ENCODE results near the gene SLC8B1.

SLC8B1 gene

GRCh38 chr12:113267621-113268020 lies 67.3 kb downstream of the SLC8B1 start:
- DNase-seq: no peak

- DNase-seq: no peak
These were observed 68.6 kb downstream of the SLC8B1 start for GRCh38 chr12:113266106-113266895.

- DNase-seq: no peak
These were observed 71.4 kb downstream of the SLC8B1 start for GRCh38 chr12:113263431-113263963.

GRCh38 chr12:113262710-113263109 lies 72.2 kb downstream of the SLC8B1 start:
- DNase-seq: no peak

- DNase-seq: peak; percentile 21
These were observed 73.0 kb downstream of the SLC8B1 start for GRCh38 chr12:113261847-113262470.

GRCh38 chr12:113260636-113261300 lies 74.1 kb downstream of the SLC8B1 start:
- no peak for DNase-seq

GRCh38 chr12:113260127-113260526 lies 74.8 kb downstream of the SLC8B1 start:
- DNase-seq: no peak

- no peak for DNase-seq
These were observed 77.3 kb downstream of the SLC8B1 start for GRCh38 chr12:113257564-113257963.

GRCh38 chr12:113254298-113254697 lies 80.6 kb downstream of the SLC8B1 start:
- DNase-seq: no peak

- no peak for DNase-seq
These were observed 81.2 kb downstream of the SLC8B1 start for GRCh38 chr12:113253532-113254285.

GRCh38 chr12:113252494-113252893 lies 82.4 kb downstream of the SLC8B1 start:
- DNase-seq: no peak

- DNase-seq: no peak
These were observed 83.4 kb downstream of the SLC8B1 start for GRCh38 chr12:113251404-113252070.

- no peak for DNase-seq
These were observed 84.9 kb downstream of the SLC8B1 start for GRCh38 chr12:113250045-113250444.

GRCh38 chr12:113249546-113249945 lies 85.4 kb downstream of the SLC8B1 start:
- DNase-seq: no peak

GRCh38 chr12:113248842-113249435 lies 86.0 kb downstream of the SLC8B1 start:
- DNase-seq: no peak

Data from EL (cell line).